ENCODE measurements around the gene CD99.
"Not testable (repeated sequence)": the region's sequence is repeated elsewhere in the genome, so short reads cannot be mapped to it uniquely, and the experiment has no call there.

CD99 gene

GRCh38 chrX:2735270-2735669, 44.2 kb downstream of the CD99 start:
- TF ChIP-seq CTCF (IDR thresholded peaks at IDR 0.05; ENCODE audit: low read depth, low read length) = no peak

GRCh38 chrX:2740672-2741071, 49.6 kb downstream of the CD99 start:
- no peak for DNase-seq (ENCODE audit: extremely low read depth, low read depth)
- TF ChIP-seq CTCF (IDR thresholded peaks at IDR 0.05; ENCODE audit: low read depth, low read length) = no peak

More at GRCh38 chrX:2735270-2735669, 44.2 kb downstream of the CD99 start:
- no peak for DNase-seq (ENCODE audit: extremely low read depth, low read depth)

- no peak for TF ChIP-seq CTCF (IDR thresholded peaks at IDR 0.05; ENCODE audit: low read depth, low read length)
Observed at GRCh38 chrX:2741386-2741785, 50.3 kb downstream of the CD99 start.

GRCh38 chrX:2746250-2746649, 55.2 kb downstream of the CD99 start:
- DNase-seq (ENCODE audit: extremely low read depth, low read depth) = not testable (repeated sequence)

More at GRCh38 chrX:2741386-2741785, 50.3 kb downstream of the CD99 start:
- no peak for DNase-seq (ENCODE audit: extremely low read depth, low read depth)

GRCh38 chrX:2748171-2748814, 57.2 kb downstream of the CD99 start:
- no peak for DNase-seq (ENCODE audit: extremely low read depth, low read depth)
- no peak for TF ChIP-seq CTCF (IDR thresholded peaks at IDR 0.05; ENCODE audit: low read depth, low read length)

- DNase-seq (ENCODE audit: extremely low read depth, low read depth) = no peak
- TF ChIP-seq CTCF (IDR thresholded peaks at IDR 0.05; ENCODE audit: low read depth, low read length) = no peak
Observed at GRCh38 chrX:2748815-2749188, 57.7 kb downstream of the CD99 start.

GRCh38 chrX:2751291-2751690, 60.2 kb downstream of the CD99 start:
- no peak for DNase-seq (ENCODE audit: extremely low read depth, low read depth)
- TF ChIP-seq CTCF (IDR thresholded peaks at IDR 0.05; ENCODE audit: low read depth, low read length) = no peak

- DNase-seq (ENCODE audit: extremely low read depth, low read depth) = peak; percentile 19
Observed at GRCh38 chrX:2751874-2752300, 60.8 kb downstream of the CD99 start, which contains the start of gene XG. TSS of gene XG (plus strand) at chrX:2752040. CDS start at chrX:2752275, 235 bp downstream.

GRCh38 chrX:2752441-2752840, 61.3 kb downstream of the CD99 start:
- DNase-seq (ENCODE audit: extremely low read depth, low read depth) = not testable (repeated sequence)

- not testable (repeated sequence) for DNase-seq (ENCODE audit: extremely low read depth, low read depth)
Observed at GRCh38 chrX:2755163-2755715, 64.1 kb downstream of the CD99 start.

All from AG09319 (cell line).